Right lobe of liver (tissue), 6 donors: ENCODE results near the gene ZFYVE9. TPM values are rescaled to one million over a fixed set of nuclear protein-coding genes. Genes with fewer than 3 reads are reported as not detected.

ENCODE experiments used
- ATAC-seq, 4 donors: fragments of 200-7000 bp; cut with Tn5 transposase; one replicate each; pipeline ENCODE4 v1.9.1; 2020; ENCODE audit warnings: mild to moderate bottlenecking in 4 of 4, moderate library complexity in 4 of 4
- DNase-seq, 3 donors: peaks; one replicate each; pipeline ENCODE4 v3.0.0-alpha.2; 2020
- H3K27ac ChIP-seq, 3 donors: fragments of 200-600 bp; one replicate each; pipeline ENCODE4 v1.8.0; 2022
- H3K27me3 ChIP-seq, 2 donors: fragments of 200-600 bp; one replicate each; pipeline ENCODE4 v1.8.0; 2022
- H3K36me3 ChIP-seq, 4 donors: fragments of 200-600 bp; sonication (generic) in 1 of 4; one replicate each; pipeline versions ENCODE4 v1.5.1 to v1.8.0; 2017 to 2022; ENCODE audit warnings: control low read depth in 1 of 4
- H3K4me1 ChIP-seq, 4 donors: fragments of 200-600 bp; sonication (generic) in 1 of 4; one replicate each; pipeline versions ENCODE4 v1.5.1 to v1.8.0; 2017 to 2022; ENCODE audit warnings: control low read depth in 1 of 4
- H3K4me3 ChIP-seq, 3 donors: fragments of 200-600 bp; one replicate each; pipeline ENCODE4 v1.8.0; 2022
- H3K9me3 ChIP-seq, 4 donors: fragments of 200-600 bp; sonication (generic) in 1 of 4; one replicate each; pipeline versions ENCODE4 v1.5.1 to v1.8.0; 2017 to 2022; ENCODE audit warnings: control low read depth in 1 of 4
- CTCF ChIP-seq, 4 donors: fragments of 200-600 bp in 3 of 4; fragments of 450-650 bp in 1 of 4; IDR thresholded peaks; one replicate each; pipeline versions ENCODE4 v1.5.1 to v1.8.0; 2016 to 2022; ENCODE audit warnings: antibody characterized with exemption in 4 of 4, mild to moderate bottlenecking in 2 of 4
- POLR2A ChIP-seq: fragments of 450-650 bp; IDR thresholded peaks from one replicate; pipeline ENCODE4 v1.6.1; 2017; ENCODE audit warnings: antibody characterized with exemption, mild to moderate bottlenecking
- WGBS: methylation state at CpG from one replicate; pipeline ENCODE4 v1.1.6; 2018; ENCODE audit warnings: low coverage, low lambda C conversion rate; ENCODE audit not compliant: insufficient coverage; ENCODE audit errors: missing lambda C conversion rate; 5-methylcytosine and 5-hydroxymethylcytosine counted together
- intact Hi-C, 2 donors: fragments of 100-400 bp; cut with DNase I; formaldehyde crosslinking; loops; one replicate each; pipeline versions ENCODE4 v1.11.2 to v1.14.1; 2022
- total RNA-seq, 6 experiments: library from RNA; depleted of rRNA in 2 of 6; stranded (reverse); fragments of >200 nt in 2 of 6; fragmentation: NEBNext Ultra II Directional in 3 of 6; extraction: Animal tissue kit (Norgen Biotek cat#: 25700) in 3 of 6; gene quantifications; one replicate each; pipeline versions ENCODE4 v1.1.0 to v1.2.4, GENCODE V29; 2016 to 2023
- donor health status: DM: no; HTN: yes; CAD: no.
- donor health status: DM: no; HTN: no; CAD: no.
- donor health status: DM: no; HTN: no; CAD: no.
- donor health status: DM: no; HTN: yes; CAD: no.
- donor health status: DM: no; HTN: yes; CAD: no.

Gene ZFYVE9
- total RNA-seq, 6 experiments from 2014 or later = 9.6 to 15.6 (median 12.3) TPM

GRCh38 chr1:52385376-52385775 lies 243.5 kb downstream of the ZFYVE9 start:
- H3K27ac ChIP-seq = no peak overlapping the region
- H3K4me3 ChIP-seq = no peak overlapping the region
- intact Hi-C loops = no loop called here
- 96% methylated on average over 3 of the region's 3 CpGs for WGBS
- H3K36me3 ChIP-seq = no peaks in the 10 kb centered on the region
- no peak for TF ChIP-seq CTCF (IDR thresholded peaks at IDR 0.05)
- no peak for TF ChIP-seq POLR2A
- no peaks in the 10 kb centered on the region for H3K27me3 ChIP-seq
- no peaks in the 10 kb centered on the region for H3K4me1 ChIP-seq
- H3K9me3 ChIP-seq = no peaks in the 10 kb centered on the region
- ATAC-seq (no peak), DNase-seq (no peak)

- H3K9me3 ChIP-seq = no peaks in the 10 kb centered on the region
- 89% methylated on average over 5 of the region's 5 CpGs for WGBS
Observed at GRCh38 chr1:52386458-52386857, 244.6 kb downstream of the ZFYVE9 start.

GRCh38 chr1:52393174-52393573 lies 251.3 kb downstream of the ZFYVE9 start:
- H3K27me3 ChIP-seq = no peaks in the 10 kb centered on the region
- H3K9me3 ChIP-seq = no peaks in the 10 kb centered on the region
- DNase-seq = no peak
- intact Hi-C loops = no loop called here
- H3K36me3 ChIP-seq = no peaks in the 10 kb centered on the region
- ATAC-seq = no peak
- TF ChIP-seq POLR2A (no peak), CTCF (IDR thresholded peaks at IDR 0.05) (no peak)
- no peak overlapping the region for H3K4me3 ChIP-seq
- 96% methylated on average over 5 of the region's 5 CpGs for WGBS
- no peak overlapping the region for H3K27ac ChIP-seq
- no peaks in the 10 kb centered on the region for H3K4me1 ChIP-seq

More at GRCh38 chr1:52386458-52386857, 244.6 kb downstream of the ZFYVE9 start:
- intact Hi-C loops = no loop called here
- Histone ChIP-seq H3K36me3 (no peaks in the 10 kb centered on the region), H3K27me3 (no peaks in the 10 kb centered on the region), H3K27ac (no peak overlapping the region), H3K4me1 (no peaks in the 10 kb centered on the region), H3K4me3 (no peak overlapping the region)
- no peak for ATAC-seq
- TF ChIP-seq POLR2A (no peak), CTCF (IDR thresholded peaks at IDR 0.05) (no peak)
- no peak for DNase-seq

Other genes with a start within 250 kb of the ZFYVE9 start
- gene RAB3B, start 151.4 kb upstream of the ZFYVE9 start, total RNA-seq = 1 to 10 TPM in 3 of 6 experiments, under 1 TPM in 3; 0.05 to 9.7 (median 4.4) TPM
- gene KTI12, start 108.3 kb upstream of the ZFYVE9 start, total RNA-seq = 1 to 10 TPM; 2.9 to 7.5 (median 4.2) TPM
- 10 to 100 TPM; 26.8 to 40.8 (median 32.0) TPM for gene TXNDC12, start 86.9 kb upstream of the ZFYVE9 start, total RNA-seq
- 10 to 100 TPM; 11.9 to 26.2 (median 15.2) TPM for gene BTF3L4, start 85.8 kb upstream of the ZFYVE9 start, total RNA-seq
- 10 to 100 TPM; 11.8 to 18.0 (median 15.1) TPM for gene CC2D1B, start 224.1 kb downstream of the ZFYVE9 start, total RNA-seq